GM19324 (cell line): ENCODE data around the gene PPIL1.
"Not testable (repeated sequence)": the region's sequence is repeated elsewhere in the genome, so short reads cannot be mapped to it uniquely, and the experiment has no call there.

ENCODE experiments used
- ATAC-seq: cut with Tn5 transposase; IDR thresholded peaks from one replicate; pipeline ENCODE4 v1.9.1; 2021; ENCODE audit warnings: mild to moderate bottlenecking, moderate library complexity; ENCODE audit not compliant: unreplicated experiment, low FRiP score

PPIL1 gene

DNA sequence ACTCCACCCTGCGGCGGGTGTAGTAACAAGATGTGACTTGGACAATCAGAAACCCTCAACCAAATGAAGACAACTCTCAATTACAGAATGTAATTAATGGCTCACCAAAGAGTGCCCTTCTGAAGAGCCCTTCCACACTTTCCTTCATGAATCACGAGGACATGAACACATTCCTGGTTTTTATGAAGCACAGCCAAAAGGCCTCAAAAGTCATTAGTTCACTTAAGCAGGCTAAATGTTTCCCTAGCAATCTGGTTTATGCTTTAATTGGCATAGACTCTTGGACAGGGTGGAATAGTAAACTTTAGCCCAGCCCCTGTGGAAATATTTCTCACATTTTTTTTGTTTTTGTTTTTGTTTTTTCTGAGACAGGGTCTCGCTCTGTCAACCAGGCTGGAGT is 55.8 kb downstream of the PPIL1 start:
- ATAC-seq, result no peak

DNA sequence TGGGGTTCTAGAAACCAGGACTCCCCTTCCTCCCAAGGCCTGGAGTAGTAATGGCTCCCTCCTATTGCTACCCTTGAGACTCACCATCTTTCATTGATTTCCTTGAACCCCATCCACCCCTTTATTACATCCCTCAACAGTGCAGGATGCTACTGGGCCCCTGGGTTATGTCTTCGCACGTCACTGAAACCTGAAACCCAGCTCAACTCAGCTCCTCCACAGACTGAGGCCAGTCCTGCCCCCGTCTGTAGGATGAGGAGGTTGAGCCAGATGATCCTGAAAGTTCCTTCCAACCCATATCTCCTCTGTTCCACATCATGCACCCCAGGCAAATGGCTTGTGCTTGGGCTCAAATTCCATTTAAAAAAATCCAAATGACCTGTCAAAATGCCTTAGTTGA is 56.8 kb downstream of the PPIL1 start:
- ATAC-seq, result no peak

DNA sequence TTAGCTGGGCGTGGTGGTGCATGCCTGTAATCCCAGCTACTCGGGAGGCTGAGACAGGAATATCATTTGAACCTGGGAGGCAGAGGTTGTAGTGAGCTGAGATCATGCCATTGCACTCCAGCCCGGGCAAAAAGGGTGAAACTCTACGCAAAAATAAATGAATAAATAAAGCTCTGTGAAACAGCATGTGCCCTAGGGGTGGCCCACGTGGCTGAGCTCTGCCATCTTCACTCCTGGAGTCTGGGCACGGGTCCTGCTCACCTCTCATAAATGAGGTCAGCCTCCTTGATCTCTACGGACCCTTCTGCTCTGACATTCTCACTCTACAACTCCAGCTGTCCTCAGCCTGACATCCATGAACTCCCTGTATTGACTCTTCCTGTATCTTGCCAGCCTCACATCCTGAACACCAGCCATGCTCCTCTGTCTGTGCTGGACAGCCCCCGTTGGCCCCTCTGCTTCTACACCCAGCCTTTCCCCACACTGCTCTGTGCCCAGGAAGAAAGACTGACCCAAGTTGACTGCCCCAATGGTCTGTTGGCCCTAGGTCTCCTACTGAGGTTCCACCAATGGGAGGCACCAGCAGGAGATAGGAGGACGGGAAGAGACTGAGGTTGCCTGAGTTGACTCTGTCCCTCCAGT is 57.3 kb downstream of the PPIL1 start:
- ATAC-seq, result no peak

DNA sequence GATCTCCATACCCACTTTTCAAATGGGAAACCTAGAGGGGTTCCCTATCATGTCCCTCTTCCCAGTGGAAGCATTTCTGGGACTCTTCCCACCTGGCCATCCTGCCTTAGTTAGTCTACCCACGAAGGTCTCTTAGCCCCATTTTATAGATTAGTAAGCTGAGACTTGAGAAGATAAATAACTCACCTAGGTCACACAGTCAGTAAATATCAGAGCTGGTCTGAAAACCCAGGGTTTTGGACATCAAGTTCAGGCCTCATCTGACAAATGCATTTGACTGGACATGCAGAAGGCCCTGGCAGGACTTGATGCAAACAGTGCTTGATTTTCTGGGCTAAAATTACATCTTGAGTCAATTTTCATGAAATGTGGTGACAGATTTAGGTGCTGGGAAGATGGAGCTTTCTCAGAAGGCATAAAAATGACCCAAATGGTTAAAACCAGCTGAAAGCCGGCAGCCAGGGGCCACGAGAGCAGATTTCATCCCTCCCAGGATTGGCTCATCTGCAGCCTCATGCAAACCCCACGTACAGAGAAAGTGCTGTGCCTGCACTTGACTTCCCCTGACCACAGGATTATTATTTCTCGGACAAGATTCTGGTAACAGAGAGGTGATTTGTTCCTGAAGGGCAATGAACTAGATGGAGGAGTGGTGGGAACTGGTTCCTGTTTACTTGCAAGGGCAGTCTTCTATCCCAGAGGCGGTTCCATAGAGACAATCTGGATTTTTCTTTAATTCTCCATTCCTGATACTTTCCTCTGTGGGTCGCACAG is 58.5 kb downstream of the PPIL1 start:
- no peak for ATAC-seq

DNA sequence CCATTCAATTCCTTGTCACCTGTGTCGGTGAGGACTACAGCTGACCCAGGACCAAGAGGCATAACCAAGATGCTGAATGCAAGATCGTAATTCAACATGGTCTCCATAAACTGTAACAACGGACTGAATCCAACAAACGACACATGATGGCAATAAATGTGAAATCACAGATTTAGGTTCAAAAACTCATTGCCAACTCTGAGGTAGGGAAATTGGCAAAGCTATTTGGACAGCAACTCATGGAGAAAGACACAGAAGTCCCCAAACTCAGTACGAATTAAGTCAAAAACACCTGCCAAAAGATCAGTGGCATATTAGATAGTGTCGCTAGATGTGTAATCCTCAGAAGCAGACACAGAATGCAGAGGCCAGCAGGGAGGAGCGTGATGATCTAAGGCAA is 60.4 kb downstream of the PPIL1 start:
- ATAC-seq, result no peak

DNA sequence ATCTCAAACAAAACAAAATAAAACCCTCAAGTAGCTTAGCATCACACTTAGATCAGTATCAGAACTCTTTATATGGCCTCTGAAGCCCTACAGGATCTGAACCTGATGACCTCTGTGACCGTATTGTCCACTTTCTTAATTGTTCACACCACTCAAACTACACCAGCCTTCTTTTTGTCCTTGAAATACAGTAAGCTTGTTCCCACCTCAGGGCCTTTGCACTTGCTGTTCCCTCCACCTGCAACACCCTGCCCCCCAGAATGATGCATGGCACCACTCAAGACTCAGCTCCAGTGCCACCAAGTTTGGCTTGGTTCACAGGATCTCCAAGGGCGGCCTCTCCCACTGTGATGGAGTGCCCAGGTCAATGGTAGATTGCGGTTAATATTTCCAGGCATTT is 61.1 kb downstream of the PPIL1 start:
- ATAC-seq, result no peak

DNA sequence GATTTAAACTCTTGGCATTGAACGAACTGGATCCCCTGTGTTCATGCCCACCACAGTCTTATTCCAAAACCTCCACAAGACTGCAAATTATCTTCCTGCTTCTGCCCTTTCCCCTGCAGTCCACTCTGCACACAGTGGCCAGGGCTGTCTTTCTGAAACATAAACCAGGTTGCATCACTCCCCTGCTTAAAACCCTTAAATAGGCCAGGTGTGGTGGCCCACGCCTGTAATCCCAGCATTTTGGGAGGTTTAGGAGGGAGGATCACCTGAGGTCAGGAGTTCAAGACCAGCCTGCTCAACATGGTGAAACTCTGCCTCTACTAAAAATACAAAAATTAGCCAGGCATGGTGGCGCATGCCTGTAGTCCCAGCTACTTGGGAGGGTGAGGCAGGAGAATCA is 61.6 kb downstream of the PPIL1 start:
- not testable (repeated sequence) for ATAC-seq

DNA sequence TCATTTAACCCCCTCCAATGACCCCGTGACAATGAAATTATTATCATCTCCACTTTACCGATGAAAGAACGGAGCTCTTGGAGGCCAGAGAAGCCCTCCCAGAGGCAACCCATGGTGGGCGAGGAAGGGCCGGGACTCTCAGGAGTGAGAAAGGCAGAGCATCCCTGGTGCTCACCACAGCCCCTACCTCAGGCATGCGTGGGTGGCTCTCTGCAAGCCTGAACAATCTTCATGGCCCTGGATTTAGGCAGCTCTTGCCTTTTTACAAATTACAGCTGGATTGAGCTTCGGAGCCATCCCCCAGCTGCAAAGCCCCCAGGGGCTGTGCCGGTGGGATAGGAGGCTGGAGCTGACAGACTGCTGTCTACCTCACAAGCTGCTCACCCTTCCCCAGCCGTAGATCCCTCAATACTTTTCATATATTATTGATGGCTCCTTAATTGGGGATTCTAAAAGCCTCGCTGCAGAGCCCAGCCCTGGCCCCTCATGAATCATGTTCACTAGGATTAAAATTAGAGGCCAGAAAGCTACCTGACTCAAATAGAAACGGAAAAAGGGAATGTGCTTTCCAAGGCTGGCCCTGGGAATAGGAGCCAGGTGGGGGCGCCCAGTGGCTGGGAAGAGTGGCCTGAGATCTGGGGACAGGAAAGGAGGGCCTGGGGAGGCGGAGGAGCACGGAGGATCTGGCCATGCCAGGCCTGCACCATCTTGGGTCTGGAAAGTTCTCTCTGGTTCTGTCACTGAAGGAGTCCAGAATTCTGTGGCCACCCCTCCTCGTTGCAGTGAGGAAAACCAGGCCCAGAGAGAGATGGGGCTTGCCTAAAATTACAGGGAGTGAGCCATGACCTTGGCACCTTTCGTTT is 64.4 kb downstream of the PPIL1 start:
- ATAC-seq, result no peak

DNA sequence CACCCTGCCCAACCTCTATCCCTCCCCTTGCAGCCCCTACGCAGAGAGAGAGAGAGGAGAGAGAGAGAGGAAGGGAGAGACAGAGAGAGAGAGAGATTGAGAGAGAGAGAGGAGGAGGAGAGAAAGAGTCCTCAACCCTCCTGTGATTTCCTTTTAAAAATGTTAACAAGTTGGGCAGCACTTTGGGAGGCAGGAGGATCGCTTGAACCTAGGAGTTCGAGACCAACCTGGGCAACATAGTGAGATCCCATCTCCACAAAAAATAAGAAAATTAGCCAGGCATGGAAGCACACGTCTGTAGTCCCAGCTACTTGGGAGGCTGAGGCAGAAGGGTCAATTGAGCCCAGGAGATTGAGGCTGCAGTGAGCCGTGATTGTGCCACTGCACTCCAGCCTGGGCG is 65.4 kb downstream of the PPIL1 start:
- ATAC-seq, result no peak

DNA sequence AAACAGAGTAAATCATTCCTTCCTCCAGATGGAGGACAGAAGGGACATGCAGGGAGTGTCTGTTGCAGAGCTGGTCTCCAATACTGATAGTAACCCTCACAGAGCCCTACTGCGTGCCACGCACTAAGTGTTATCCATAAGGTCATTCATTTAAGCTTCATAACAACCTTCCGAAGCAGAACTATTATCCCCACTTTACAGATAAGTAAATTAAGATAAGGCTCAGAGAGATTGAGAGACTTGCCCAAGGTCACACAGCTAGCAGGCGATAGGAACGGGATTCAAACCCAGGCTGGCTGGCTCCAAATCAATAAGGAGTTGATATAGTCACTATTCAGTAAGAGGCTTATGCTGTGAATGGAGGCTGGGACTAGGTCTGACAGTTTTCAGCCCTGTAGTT is 66.0 kb downstream of the PPIL1 start:
- no peak for ATAC-seq

DNA sequence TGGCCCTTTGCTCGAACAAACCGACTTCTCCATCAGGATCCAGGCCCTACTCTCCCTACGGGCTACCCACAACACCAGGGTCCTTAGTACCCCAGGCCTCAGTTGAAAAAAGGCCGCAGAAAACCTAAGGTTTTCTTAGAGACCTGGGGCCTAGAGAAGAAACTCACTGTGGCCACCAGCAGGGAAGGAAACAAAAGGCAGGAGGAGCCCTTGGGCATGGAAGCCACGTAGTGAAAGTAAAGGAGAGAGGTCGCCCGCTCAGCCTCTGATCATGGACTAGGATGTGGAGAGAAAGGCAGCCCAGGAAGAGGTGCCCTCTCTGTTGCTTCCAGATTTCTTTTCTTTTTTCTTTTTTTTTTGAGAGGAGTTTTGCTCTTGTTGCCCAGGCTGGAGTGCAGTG is 66.9 kb downstream of the PPIL1 start:
- ATAC-seq, result no peak

DNA sequence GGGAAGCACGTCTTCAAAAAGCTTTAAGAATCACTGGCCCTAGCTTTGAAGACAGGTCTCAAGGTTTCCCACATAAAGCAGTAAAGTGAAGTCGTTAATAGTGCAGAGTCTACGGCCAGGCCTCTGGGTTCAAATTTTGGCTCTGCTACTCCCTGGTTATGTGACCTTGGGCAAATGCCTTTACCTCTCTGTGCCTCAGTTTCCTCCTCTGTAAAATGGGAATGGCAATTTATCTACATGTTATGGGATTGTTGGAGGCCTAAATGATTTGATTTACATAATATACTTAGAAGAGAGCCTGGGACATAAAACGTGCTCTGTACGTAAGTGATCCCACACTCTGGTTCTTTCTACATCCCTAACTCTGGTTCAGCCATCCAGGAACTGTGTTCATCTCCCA is 67.5 kb downstream of the PPIL1 start:
- ATAC-seq, result no peak

DNA sequence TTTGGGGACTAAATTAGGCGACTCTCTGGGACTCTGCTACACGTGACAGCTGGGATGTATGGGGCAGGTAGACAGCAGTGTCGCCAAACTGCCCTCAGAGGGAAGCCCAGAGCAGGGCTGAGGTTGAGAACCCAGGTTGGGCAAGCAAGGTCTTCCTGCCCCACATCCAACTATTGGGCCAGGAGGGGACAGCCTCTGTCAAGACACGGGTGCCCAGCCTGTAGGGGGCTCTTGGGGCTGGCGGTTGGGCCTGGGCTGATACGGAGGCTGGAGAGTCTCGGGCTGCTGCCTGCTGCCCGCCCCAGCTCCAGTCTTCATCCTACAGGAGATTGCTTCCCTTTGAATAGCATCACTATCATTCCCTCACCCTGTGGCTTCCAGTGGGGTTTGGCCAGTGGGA is 68.7 kb downstream of the PPIL1 start:
- no peak for ATAC-seq

DNA sequence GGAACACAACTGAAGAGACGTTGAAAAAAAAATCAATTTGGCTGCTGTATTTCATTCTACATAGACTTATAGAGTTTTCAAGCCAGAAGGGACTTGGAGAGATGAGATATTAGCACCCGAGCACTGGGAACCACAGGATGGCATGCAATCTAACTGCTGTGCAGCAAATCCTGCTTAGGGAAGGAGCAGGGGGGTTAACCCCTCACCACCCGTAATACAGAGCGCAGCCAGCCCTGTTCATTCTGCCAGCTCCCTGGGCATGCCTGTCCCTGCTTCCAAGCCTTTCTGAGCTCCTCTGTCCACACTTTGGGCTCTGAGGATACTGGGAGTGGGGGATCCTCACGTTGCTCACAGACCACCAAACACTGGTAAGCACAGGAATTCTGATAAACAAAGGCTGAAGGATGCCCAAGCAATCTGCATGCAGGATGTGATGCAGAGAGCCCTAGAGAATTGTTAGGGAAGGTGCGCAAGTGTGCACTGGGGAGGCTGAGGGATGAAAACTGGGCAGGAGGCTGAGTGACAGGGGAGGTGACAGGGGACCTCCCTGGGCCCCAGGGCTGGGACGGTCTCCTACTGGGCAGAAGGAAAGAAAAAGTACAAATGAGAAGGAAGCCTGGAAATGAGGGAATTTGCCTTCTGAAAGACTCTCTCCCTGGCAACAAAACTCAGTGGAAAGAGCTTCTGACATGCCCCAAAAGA is 69.4 kb downstream of the PPIL1 start:
- ATAC-seq, result no peak
